Measurements from ENCODE around the gene PIM3.
A peak's percentile ranks its signal among the peaks of the same experiment; 100 is the strongest.

Gene PIM3

GRCh38 chr22:50008151-50009040 lies 47.8 kb downstream of the PIM3 start:
- no peak for DNase-seq

GRCh38 chr22:50009251-50009650 lies 48.7 kb downstream of the PIM3 start:
- DNase-seq = no peak

- DNase-seq = no peak
Measured at GRCh38 chr22:50009765-50010675, 49.4 kb downstream of the PIM3 start.

DNA sequence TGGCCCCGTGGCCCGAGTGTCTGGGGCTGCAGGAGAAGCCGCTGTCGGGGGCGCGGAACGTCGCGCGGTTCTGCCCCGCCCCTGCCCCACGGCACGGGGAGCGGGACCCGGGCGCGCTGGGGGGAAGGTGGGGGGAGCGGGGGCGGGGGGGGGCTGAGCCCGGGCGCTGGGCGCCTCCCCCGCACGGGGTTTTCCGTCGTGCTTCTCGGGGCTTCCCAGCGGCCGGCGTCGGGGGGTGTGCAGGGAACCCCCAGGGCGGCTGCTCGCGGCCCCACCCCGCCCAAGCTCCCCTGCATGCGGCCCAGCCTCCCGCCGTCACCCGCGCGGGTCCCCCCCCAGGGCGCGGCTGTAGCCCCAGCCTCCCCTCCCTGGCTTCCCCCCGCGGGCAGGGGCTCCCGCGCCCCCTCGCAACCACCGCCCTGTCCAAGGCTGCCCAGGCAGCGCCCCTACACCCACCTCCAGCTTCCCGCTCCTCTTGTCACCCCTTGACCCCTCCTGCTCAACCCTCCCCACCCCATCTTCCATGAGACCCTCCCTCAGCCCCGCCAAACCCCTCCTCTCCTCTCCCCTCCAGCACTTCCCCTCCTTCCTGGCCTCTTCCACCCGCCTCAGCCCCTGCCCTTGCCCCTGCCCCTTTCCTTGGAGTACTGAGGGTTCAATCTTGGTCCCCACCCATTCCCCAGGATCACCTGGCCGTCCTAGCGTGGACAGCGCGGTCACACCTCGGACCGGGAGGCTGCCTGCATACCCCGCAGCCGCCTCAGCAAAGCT lies 50.3 kb downstream of the PIM3 start:
- DNase-seq = peak in 1 of 2 experiments; percentile 50

DNA sequence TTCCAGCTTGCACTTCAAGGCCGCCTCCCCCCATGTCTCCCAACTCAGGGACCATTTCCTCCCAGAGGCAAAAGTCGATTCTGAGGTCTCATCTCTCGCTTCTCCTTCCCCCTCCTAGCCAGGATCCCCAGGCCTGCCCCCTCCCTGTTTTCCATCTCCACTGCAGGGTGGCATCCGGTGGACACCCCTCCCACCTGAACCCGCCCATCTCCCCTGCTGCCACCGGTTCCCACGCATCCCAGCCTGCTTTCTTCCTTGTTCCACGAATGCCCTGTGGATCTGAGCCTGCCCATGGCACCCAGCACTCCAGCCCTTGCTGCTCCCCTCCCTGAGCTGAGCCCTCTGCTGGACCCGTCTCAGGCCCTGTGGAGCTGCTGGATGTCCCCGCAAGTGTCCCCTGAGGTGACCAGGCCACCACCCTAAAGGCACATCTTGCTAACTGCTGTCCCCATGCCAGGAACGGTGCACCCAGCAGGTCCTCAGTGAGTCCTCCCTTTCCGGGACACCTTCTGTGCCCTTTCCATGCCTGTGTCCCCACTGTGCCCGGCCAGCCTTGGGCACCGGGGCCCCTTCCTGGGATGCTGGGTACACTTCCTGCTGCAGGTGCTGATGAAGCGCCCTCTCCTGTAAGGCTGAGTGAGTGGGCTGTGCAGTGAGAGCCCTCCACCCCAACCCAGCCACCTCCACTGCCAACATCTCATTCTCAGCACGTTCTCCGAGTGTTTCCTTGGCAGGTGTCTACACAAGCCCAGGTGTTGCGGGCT lies 51.1 kb downstream of the PIM3 start:
- no peak for DNase-seq

DNA sequence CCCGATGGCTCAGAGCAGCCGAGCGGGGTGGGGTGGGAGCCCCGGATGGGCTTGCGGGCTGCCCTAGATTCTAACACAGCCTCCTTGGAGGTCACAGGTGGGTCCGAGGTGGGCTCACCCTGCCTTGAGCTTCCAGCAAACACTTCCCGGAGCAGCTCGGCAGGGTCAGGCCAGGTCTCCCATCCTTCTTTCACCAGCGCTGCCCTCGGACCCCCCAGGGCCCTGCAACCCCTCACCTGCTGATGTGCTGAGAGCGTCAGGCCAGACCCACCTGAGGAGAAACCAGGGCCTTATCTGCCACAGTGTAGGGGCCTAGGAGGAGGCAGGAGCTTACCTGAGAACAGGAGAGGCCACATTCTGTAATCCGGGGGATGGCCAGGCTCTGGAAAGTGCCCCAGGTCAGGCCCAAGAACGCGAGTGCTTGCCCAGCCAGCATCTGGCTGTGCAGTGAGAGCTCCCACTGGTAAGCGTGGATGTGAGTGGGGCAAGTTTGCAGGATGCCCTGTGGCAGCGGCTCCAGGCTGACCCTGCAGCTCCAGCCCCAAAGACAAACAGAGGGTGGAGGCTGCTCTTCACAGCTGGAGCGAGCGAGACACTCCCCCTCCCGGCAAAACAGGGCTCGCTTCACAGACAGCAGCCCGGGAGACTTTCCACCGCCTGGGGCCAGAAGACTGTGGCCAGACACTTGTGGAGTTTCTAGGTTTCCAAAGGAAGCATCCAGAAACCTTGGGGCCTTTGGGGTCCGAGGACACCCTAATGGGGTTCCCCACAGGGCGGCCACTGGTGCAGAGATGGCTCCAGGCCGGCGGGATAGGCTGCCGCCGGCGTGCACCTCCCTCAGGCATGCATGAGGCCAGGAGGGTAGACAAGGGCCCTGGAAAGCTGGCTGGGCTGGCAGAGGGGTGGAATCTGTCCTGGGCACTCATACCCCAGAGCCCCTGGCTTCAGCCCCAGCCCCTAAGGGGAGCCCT lies 51.9 kb downstream of the PIM3 start, which contains the start of gene IL17REL:
Gene IL17REL (minus strand): TSS at position 555 of the 971 bp plus-strand sequence. CDS start 119 bp downstream, at position 436.
- DNase-seq = no peak

Data from activated T-cell treated with anti-CD3 and anti-CD28 coated beads, Interleukin-2, amount 50 U/mL, for 48 hours (primary cell).